Neural progenitor cell (in vitro differentiated cells): ENCODE results near the gene HSD17B2. TPM values are rescaled to one million over a fixed set of nuclear protein-coding genes. Genes with fewer than 3 reads are reported as not detected.

Experiments used
- DNase-seq: peaks from one replicate; pipeline ENCODE4 v3.0.0-alpha.2; 2016; ENCODE audit warnings: low spot score
- H2AFZ ChIP-seq: fragments of 200-600 bp; sonication (generic); replicated peaks from 2 replicates; pipeline ENCODE4 v1.6.1; 2016; ENCODE audit warnings: antibody characterized with exemption
- H3F3A ChIP-seq: fragments of 200-600 bp; sonication (generic); 2 replicates; pipeline ENCODE4 v1.6.1; 2016; ENCODE audit warnings: antibody characterized with exemption, low read depth
- H3K27ac ChIP-seq: fragments of 200-600 bp; sonication (generic); 2 replicates; pipeline ENCODE4 v1.5.1; 2016; ENCODE audit warnings: mild to moderate bottlenecking
- H3K27me3 ChIP-seq: fragments of 200-600 bp; sonication (generic); 2 replicates; pipeline ENCODE4 v1.6.1; 2016; ENCODE audit warnings: mild to moderate bottlenecking, moderate library complexity
- H3K36me3 ChIP-seq: fragments of 200-600 bp; sonication (generic); 2 replicates; pipeline ENCODE4 v1.5.1; 2016
- H3K4me1 ChIP-seq: fragments of 200-600 bp; sonication (generic); 2 replicates; pipeline ENCODE4 v1.6.1; 2016; ENCODE audit warnings: mixed run types
- H3K4me2 ChIP-seq: fragments of 200-600 bp; sonication (generic); 2 replicates; pipeline ENCODE4 v1.6.1; 2016
- H3K4me3 ChIP-seq: fragments of 200-600 bp; sonication (generic); 2 replicates; pipeline ENCODE4 v1.5.1; 2016
- H3K79me2 ChIP-seq: fragments of 200-600 bp; sonication (generic); 2 replicates; pipeline ENCODE4 v1.6.1; 2016; ENCODE audit warnings: low read depth
- H3K9ac ChIP-seq: fragments of 200-600 bp; sonication (generic); 2 replicates; pipeline ENCODE4 v1.6.1; 2016
- H3K9me3 ChIP-seq: fragments of 200-600 bp; sonication (generic); 2 replicates; pipeline ENCODE4 v1.5.1; 2016; ENCODE audit warnings: low read depth
- H4K20me1 ChIP-seq: fragments of 200-600 bp; sonication (generic); 2 replicates; pipeline ENCODE4 v1.6.1; 2016; ENCODE audit warnings: low read depth
- H3K27ac Mint-ChIP-seq: 3 replicates; pipeline ENCODE4 v1.8.0; 2021; ENCODE audit warnings: mixed read lengths
- H3K27me3 Mint-ChIP-seq: 2 replicates; pipeline ENCODE4 v1.8.0; 2022; ENCODE audit warnings: low read depth, mild to moderate bottlenecking, inconsistent platforms, moderate library complexity, mixed read lengths; ENCODE audit not compliant: insufficient read depth
- H3K36me3 Mint-ChIP-seq: 3 replicates; pipeline ENCODE4 v1.8.0; 2021; ENCODE audit warnings: mixed read lengths
- H3K4me1 Mint-ChIP-seq: 3 replicates; pipeline ENCODE4 v1.8.0; 2021; ENCODE audit warnings: mixed read lengths
- H3K4me3 Mint-ChIP-seq: 3 replicates; pipeline ENCODE4 v1.8.0; 2021; ENCODE audit warnings: mild to moderate bottlenecking, moderate library complexity, mixed read lengths
- H3K9me3 Mint-ChIP-seq: 3 replicates; pipeline ENCODE4 v1.8.0; 2020; ENCODE audit warnings: mixed read lengths
- EZH2 ChIP-seq: fragments of 200-600 bp; sonication (generic); IDR thresholded peaks from 2 replicates; pipeline ENCODE4 v1.6.1; 2017; ENCODE audit warnings: antibody characterized with exemption, mild to moderate bottlenecking, moderate library complexity
- EZH2phosphoT487 ChIP-seq: fragments of 200-600 bp; sonication (generic); IDR thresholded peaks from 2 replicates; pipeline ENCODE4 v1.6.1; 2017; ENCODE audit warnings: antibody characterized with exemption
- total RNA-seq: library from RNA; depleted of rRNA; stranded (reverse); fragments of >200 nt; gene quantifications from 2 replicates; pipeline ENCODE4 v1.2.3, GENCODE V29; 2015; ENCODE audit warnings: low replicate concordance
- TF ChIP-seq, protein P1 (sequence below): fragments of 200-600 bp; sonication (generic); IDR thresholded peaks from 2 replicates; pipeline ENCODE4 v1.5.1; 2017; ENCODE audit warnings: antibody characterized with exemption, mild to moderate bottlenecking

Gene HSD17B2
- total RNA-seq, 1 donor from 2014 or later: not detected

GRCh38 chr16:82067804-82068325 is 32.8 kb downstream of the HSD17B2 start:
- peaks cover 9% of the 10 kb centered on the region for H3K9me3 Mint-ChIP-seq
- Histone ChIP-seq H3K27ac (no peak overlapping the region), H2AFZ (no peak overlapping the region), H3K36me3 (no peaks in the 10 kb centered on the region), H3K9ac (no peak overlapping the region), H3K9me3 (no peaks in the 10 kb centered on the region), H3K4me1 (peaks cover 14% of the 10 kb centered on the region), H3K4me3 (no peak overlapping the region), H3F3A (no peaks in the 10 kb centered on the region), H3K27me3 (no peaks in the 10 kb centered on the region), H3K4me2 (no peak overlapping the region), H4K20me1 (no peaks in the 10 kb centered on the region), H3K79me2 (no peaks in the 10 kb centered on the region)
- H3K27me3 Mint-ChIP-seq: peaks cover 8% of the 10 kb centered on the region
- peaks cover 12% of the 10 kb centered on the region for H3K36me3 Mint-ChIP-seq
- no peaks in the 10 kb centered on the region for H3K4me1 Mint-ChIP-seq
- no peak for TF ChIP-seq EZH2
- TF ChIP-seq EZH2phosphoT487: no peak
- TF ChIP-seq, protein P1, sequence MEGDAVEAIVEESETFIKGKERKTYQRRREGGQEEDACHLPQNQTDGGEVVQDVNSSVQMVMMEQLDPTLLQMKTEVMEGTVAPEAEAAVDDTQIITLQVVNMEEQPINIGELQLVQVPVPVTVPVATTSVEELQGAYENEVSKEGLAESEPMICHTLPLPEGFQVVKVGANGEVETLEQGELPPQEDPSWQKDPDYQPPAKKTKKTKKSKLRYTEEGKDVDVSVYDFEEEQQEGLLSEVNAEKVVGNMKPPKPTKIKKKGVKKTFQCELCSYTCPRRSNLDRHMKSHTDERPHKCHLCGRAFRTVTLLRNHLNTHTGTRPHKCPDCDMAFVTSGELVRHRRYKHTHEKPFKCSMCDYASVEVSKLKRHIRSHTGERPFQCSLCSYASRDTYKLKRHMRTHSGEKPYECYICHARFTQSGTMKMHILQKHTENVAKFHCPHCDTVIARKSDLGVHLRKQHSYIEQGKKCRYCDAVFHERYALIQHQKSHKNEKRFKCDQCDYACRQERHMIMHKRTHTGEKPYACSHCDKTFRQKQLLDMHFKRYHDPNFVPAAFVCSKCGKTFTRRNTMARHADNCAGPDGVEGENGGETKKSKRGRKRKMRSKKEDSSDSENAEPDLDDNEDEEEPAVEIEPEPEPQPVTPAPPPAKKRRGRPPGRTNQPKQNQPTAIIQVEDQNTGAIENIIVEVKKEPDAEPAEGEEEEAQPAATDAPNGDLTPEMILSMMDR: no peak
- no peak overlapping the region for H3K4me3 Mint-ChIP-seq
- no peak overlapping the region for H3K27ac Mint-ChIP-seq
- DNase-seq: no peak

DNA sequence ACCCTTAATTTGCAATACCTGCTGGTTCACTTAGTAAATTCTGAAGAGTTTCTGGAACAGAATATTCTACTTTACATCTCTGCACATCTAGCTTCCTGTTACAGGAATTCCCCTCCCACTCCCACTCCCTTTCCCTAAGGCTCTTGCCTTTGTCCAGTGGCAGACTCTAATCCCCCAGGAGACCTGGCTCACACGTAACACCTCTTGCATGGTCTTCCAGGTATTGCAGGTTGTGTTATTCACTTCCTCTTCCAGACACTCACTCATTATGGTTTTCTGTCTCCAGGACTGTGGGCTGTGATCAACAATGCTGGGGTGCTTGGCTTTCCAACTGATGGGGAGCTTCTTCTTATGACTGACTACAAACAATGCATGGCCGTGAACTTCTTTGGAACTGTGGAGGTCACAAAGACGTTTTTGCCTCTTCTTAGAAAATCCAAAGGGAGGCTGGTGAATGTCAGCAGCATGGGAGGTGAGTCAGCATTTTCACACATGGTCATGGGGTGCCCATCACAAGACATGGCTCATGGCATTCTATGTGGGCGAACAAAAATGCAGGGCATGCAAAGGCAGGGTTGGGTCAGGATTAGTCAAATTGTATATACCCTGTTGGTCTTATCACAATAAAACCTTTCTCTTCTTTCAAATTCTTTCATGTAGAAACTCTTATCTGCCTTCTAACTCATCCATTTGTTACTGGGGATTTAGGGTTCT is 35.8 kb downstream of the HSD17B2 start:
- no peaks in the 10 kb centered on the region for H3K4me1 Mint-ChIP-seq
- no peak for DNase-seq
- Histone ChIP-seq H3K79me2 (no peaks in the 10 kb centered on the region), H3K4me2 (peak overlapping the region; percentile 49), H3K4me3 (no peak overlapping the region), H3K4me1 (peaks cover 14% of the 10 kb centered on the region), H3K27me3 (no peaks in the 10 kb centered on the region), H3K36me3 (no peaks in the 10 kb centered on the region), H3K9ac (no peak overlapping the region), H3K9me3 (no peaks in the 10 kb centered on the region), H3F3A (no peaks in the 10 kb centered on the region), H3K27ac (no peak overlapping the region), H2AFZ (no peak overlapping the region), H4K20me1 (no peaks in the 10 kb centered on the region)
- no peak overlapping the region for H3K27ac Mint-ChIP-seq
- no peak overlapping the region for H3K4me3 Mint-ChIP-seq
- H3K9me3 Mint-ChIP-seq: peaks cover 9% of the 10 kb centered on the region
- H3K36me3 Mint-ChIP-seq: peaks cover 11% of the 10 kb centered on the region
- peaks cover 8% of the 10 kb centered on the region for H3K27me3 Mint-ChIP-seq
- TF ChIP-seq EZH2: no peak
- TF ChIP-seq EZH2phosphoT487: no peak
- TF ChIP-seq, protein P1: no peak

- Histone ChIP-seq H4K20me1 (no peaks in the 10 kb centered on the region), H3F3A (no peaks in the 10 kb centered on the region), H3K4me3 (no peak overlapping the region), H2AFZ (no peak overlapping the region), H3K9ac (no peak overlapping the region), H3K4me2 (peak overlapping the region; percentile 49), H3K27me3 (no peaks in the 10 kb centered on the region), H3K27ac (no peak overlapping the region), H3K9me3 (no peaks in the 10 kb centered on the region), H3K36me3 (no peaks in the 10 kb centered on the region), H3K79me2 (no peaks in the 10 kb centered on the region), H3K4me1 (peaks cover 14% of the 10 kb centered on the region)
- peaks cover 8% of the 10 kb centered on the region for H3K27me3 Mint-ChIP-seq
- H3K4me3 Mint-ChIP-seq: no peak overlapping the region
- H3K9me3 Mint-ChIP-seq: peaks cover 12% of the 10 kb centered on the region
- peaks cover 11% of the 10 kb centered on the region for H3K36me3 Mint-ChIP-seq
- no peak overlapping the region for H3K27ac Mint-ChIP-seq
- no peaks in the 10 kb centered on the region for H3K4me1 Mint-ChIP-seq
- DNase-seq: peak; percentile 51
- TF ChIP-seq, protein P1: no peak
- TF ChIP-seq EZH2: no peak
- no peak for TF ChIP-seq EZH2phosphoT487
Measured at GRCh38 chr16:82071421-82071820, 36.4 kb downstream of the HSD17B2 start.
